ENCODE measurements around the gene HDGFL3. TPM values are rescaled to one million over a fixed set of nuclear protein-coding genes. Genes with fewer than 3 reads are reported as not detected.
A peak's percentile ranks its signal among the peaks of the same experiment; 100 is the strongest.

The HDGFL3 gene
- total and polyA plus RNA-seq, 2 donors from 2014 or later, result 13.9 to 40.1 TPM

- Histone ChIP-seq H3K27me3 (ENCODE audit: control insufficient read depth, insufficient read depth, low read length) (no peaks in the 10 kb centered on the region), H3K27ac (ENCODE audit: low read depth in 2 of 2, low read length in 2 of 2) (no peak overlapping the region), H3K36me3 (ENCODE audit: control insufficient read depth in 2 of 3, insufficient read depth in 3 of 3, low read length in 3 of 3) (no peaks in the 10 kb centered on the region), H3K9me3 (ENCODE audit: control insufficient read depth in 2 of 3, insufficient read depth in 1 of 3, low read length in 3 of 3) (no peaks in the 10 kb centered on the region), H3K4me3 (ENCODE audit: low read length in 3 of 3) (no peak overlapping the region), H3K9ac (ENCODE audit: low read length in 3 of 3) (no peak overlapping the region), H3K4me1 (ENCODE audit: control insufficient read depth in 2 of 3, insufficient read depth in 2 of 3, low read depth in 1 of 3, low read length in 3 of 3) (peaks cover 0 to 10% (median 0%) of the 10 kb centered on the region in 3 donors)
- TF ChIP-seq CTCF (IDR thresholded peaks at IDR 0.05; ENCODE audit: borderline replicate concordance, extremely low read depth, insufficient read depth), result no peak
- no peak for FAIRE-seq
- DNase-seq, result peak in 1 of 5 donors; percentile 39
- intact Hi-C loops (cut with DNase I), result no loop called here
Measured at GRCh38 chr15:83113881-83114674, 93.5 kb downstream of the HDGFL3 start.

- Histone ChIP-seq H3K4me1 (ENCODE audit: control insufficient read depth in 2 of 3, insufficient read depth in 2 of 3, low read depth in 1 of 3, low read length in 3 of 3) (peaks cover 0 to 11% (median 0%) of the 10 kb centered on the region in 3 donors), H3K9me3 (ENCODE audit: control insufficient read depth in 2 of 3, insufficient read depth in 1 of 3, low read length in 3 of 3) (no peaks in the 10 kb centered on the region), H3K36me3 (ENCODE audit: control insufficient read depth in 2 of 3, insufficient read depth in 3 of 3, low read length in 3 of 3) (no peaks in the 10 kb centered on the region), H3K4me3 (ENCODE audit: low read length in 3 of 3) (no peak overlapping the region), H3K27ac (ENCODE audit: low read depth in 2 of 2, low read length in 2 of 2) (no peak overlapping the region), H3K27me3 (ENCODE audit: control insufficient read depth, insufficient read depth, low read length) (peaks cover 5% of the 10 kb centered on the region), H3K9ac (ENCODE audit: low read length in 3 of 3) (no peak overlapping the region)
- TF ChIP-seq CTCF (IDR thresholded peaks at IDR 0.05; ENCODE audit: borderline replicate concordance, extremely low read depth, insufficient read depth), result no peak
- FAIRE-seq (no peak), DNase-seq (no peak)
- intact Hi-C loops (cut with DNase I), result no loop called here
Measured at GRCh38 chr15:83112956-83113299, 94.7 kb downstream of the HDGFL3 start.

GRCh38 chr15:83112233-83112955, 95.2 kb downstream of the HDGFL3 start:
- no peak for FAIRE-seq
- Histone ChIP-seq H3K36me3 (ENCODE audit: control insufficient read depth in 2 of 3, insufficient read depth in 3 of 3, low read length in 3 of 3) (no peaks in the 10 kb centered on the region), H3K4me3 (ENCODE audit: low read length in 3 of 3) (no peak overlapping the region), H3K9me3 (ENCODE audit: control insufficient read depth in 2 of 3, insufficient read depth in 1 of 3, low read length in 3 of 3) (no peaks in the 10 kb centered on the region), H3K27me3 (ENCODE audit: control insufficient read depth, insufficient read depth, low read length) (peaks cover 5% of the 10 kb centered on the region), H3K4me1 (ENCODE audit: control insufficient read depth in 2 of 3, insufficient read depth in 2 of 3, low read depth in 1 of 3, low read length in 3 of 3) (peaks cover 0 to 12% (median 0%) of the 10 kb centered on the region in 3 donors), H3K9ac (ENCODE audit: low read length in 3 of 3) (no peak overlapping the region), H3K27ac (ENCODE audit: low read depth in 2 of 2, low read length in 2 of 2) (no peak overlapping the region)
- no peak for TF ChIP-seq CTCF (IDR thresholded peaks at IDR 0.05; ENCODE audit: borderline replicate concordance, extremely low read depth, insufficient read depth)
- DNase-seq, result no peak
- intact Hi-C loops (cut with DNase I), result no loop called here

Measured in kidney (tissue), 14 donors.